Measurements from ENCODE around the gene COMMD7.
"Not testable (repeated sequence)": the region's sequence is repeated elsewhere in the genome, so short reads cannot be mapped to it uniquely, and the experiment has no call there.

COMMD7 gene

DNA sequence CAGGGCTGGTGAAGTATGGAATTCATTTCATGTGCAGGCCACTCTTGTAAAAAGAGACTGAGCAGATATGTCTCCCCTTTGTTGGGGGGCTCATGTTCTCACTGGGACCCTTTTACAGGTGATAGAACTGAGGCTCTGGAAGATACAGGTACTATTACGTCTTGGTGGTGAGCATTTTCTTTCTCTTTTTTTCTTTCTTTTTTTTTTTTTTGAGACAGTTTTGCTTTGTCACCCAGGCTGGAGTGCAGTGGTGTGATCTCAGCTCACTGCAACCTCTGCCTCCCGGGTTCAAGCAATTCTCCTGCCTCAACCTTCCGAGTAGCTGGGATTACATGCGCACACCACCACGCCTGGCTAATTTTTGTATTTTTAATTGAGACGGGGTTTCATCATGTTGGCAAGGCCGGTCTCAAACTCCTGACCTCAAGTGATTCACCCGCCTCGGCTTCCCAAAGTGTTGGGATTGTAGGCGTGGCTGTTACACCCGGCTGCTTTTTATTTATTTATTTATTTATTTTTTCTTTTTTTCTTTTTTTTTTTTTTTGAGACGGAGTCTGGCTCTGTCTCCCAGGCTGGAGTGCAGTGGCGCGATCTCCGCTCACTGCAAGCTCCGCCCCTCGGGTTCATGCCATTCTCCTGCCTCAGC lies 22.1 kb upstream of the COMMD7 start:
- not testable (repeated sequence) for DNase-seq

- DNase-seq, result no peak
These were observed 21.0 kb upstream of the COMMD7 start for GRCh38 chr20:32764005-32764960.

DNA sequence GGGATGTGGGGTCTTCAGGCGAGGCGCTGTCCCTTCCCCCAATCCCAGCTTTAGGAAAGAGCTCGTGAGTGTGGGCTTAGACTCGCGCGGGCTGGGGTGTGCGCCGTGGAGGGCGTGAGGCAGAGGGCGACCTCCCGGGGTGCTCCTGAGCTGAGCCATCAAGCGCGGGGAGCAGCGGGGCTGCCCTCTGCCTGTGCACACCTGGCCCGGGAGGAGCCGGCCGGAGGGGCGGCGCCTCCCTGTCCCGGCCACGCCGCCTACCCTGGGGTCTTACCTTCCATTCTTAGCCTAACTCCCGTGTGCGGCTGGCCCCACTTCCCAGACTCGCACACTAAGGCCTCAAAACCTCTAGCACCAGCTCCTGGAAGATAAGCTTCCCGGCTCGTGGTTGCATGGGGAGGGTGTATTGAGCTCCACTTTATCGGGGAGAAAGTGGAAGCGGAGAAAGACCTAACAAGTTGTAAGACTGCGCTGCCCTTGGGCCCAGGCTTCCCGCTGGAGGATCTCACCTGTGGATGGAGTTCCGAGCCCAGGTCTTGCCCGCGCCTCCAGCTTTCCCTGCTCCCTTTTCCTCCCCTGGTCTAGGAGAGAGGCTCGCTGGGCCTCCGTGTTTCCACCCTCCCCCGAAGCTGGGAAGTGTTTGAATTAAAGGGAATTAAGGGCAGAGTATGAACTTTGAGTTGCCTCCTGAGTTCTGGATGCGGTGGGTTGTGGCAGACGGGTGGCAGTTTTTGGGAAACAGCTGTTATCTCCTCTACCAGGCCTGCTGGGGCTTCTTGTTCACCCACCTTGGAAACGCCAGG lies 20.1 kb upstream of the COMMD7 start:
- DNase-seq, result no peak

DNA sequence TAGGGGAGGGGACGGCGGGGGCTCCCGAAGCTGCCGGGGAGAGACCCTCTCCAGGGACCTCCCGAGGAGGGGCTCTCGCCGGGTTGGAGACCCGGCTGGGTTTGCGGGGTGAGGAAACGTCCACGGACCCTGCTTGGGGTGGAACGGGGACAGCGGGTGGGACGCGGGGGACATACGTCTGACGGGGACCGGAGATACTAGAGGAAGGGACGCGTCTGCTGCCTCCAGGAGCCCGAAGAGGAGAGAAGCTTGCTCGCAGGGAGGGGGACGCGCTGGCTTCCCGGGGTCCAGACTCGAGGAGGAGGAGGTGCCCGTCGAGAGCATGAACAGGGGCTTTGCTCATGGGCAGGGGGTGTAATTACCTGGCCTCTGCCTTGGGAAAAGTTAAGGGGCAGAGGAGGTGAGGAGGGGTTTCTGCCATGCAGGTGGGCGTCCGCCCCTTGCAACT lies 19.5 kb upstream of the COMMD7 start:
- DNase-seq, result no peak

DNA sequence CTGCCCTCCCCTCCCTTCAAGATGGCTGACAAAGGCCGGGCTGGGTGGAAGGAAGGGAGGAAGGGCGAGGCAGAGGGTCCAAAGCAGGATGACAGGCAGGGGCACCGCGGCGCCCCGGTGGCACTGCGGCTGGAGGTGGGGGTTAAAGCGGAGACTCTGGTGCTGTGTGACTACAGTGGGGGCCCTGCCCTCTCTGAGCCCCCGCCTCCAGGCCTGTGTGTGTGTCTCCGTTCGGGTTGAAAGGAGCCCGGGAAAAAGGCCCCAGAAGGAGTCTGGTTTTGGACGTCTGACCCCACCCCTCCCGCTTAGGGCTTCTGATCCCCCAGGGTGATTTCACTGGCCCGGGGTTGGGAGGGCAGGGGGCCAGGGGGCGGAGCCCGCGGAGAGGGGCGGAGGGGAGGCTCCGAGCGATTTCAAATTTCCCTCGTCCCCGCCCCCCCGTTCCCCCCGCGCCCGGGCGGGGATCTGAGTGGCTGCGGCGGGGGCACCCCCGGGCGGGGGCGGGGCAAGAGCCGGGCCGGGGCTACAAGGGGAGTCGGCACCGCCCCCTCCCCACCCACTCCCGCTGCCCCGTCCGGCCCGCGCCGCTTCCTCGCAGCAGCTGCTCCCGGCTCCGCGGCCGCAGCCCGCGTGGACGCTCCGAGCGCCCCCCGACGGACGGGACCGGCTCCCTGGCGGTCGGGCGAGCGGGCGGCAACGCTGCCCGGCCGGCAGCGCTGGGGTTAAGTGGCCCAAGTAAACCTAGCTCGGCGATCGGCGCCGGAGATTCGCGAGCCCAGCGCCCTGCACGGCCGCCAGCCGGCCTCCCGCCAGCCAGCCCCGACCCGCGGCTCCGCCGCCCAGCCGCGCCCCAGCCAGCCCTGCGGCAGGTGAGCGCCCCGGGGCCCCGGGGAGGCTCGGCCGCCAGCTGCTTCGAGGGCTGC lies 18.8 kb upstream of the COMMD7 start, which contains the start of gene DNMT3B:
Gene DNMT3B (plus strand): TSS at position 555 of the 923 bp plus-strand sequence. CDS start 17,939 bp downstream, outside the sequence.
- DNase-seq, result peak; percentile 61

DNA sequence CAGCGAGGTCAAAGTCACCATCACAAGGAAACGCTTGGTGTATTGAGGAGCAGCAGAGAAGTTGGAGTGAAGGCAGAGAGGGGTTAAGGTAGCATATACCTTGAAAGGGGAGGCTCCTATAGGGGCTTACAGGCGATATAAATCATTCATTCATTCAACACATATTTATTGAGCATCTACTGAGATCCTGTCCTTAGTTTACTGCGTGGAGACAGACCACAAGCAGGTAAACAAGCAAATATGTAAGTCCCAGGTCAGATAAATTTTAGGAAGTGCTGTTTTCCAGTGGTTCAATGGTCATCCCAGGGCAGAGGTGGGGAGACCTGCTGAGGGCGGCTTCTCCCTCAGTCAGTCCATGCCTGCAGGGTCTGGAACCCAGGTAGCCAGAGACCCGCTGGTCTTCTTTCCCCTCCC lies 18.2 kb upstream of the COMMD7 start:
- DNase-seq, result no peak

DNA sequence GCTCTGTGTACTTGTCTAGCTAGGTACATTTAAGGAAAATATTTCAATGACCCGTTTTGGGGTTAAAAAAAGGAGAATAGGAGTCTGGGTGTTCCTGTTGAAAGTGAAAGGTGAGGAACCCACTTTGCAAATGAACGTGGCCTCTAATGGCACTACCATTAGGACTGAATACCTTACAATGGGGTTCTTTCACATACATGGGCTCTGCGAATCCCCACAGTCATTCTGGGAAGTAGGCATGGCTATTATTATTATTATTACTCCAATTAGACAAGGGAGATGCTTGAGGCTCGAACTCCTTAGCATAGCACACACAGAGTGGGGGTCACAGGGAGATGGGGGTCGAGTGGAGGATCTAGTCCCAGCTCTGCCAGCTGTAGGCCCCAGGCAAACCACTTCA lies 12.9 kb upstream of the COMMD7 start:
- no peak for DNase-seq

GRCh38 chr20:32753731-32754130 lies 10.5 kb upstream of the COMMD7 start:
- DNase-seq, result no peak

DNA sequence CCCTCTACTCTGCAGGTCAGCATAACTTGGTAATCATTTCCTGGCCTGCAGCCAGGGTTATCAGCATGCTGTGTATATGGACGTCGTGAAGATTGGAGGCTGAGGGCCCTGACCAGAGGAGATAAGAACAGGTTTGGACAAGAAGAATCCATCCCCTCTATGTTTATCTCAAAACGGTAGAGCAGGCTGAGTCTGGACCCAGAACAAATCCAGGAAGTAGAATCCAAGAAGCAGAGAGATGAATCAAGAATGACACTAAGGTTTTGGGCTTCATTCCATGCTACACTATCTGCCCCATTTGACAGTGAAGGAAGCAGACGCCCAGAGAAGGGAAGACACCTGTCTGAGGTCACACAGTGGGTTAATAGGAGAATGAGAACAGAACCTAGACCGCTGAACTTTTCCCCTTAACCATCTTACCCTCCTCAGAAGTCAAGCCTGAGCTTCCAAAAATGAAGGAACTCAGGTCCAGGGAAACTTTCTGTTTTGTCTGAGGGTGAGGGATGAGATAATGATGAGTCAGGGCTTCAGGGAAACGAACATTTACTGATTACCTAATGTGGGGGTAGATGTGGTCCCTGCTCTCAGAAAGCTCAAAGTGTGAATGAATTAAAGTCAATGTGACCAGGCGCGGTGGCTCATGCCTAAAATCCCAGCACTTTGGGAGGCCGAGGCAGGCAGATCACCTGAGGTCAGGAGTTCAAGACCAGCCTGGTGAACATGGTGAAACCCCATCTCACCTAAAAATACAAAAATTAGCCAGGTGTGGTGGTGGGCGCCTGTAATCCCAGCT lies 9.4 kb upstream of the COMMD7 start:
- no peak for DNase-seq

DNA sequence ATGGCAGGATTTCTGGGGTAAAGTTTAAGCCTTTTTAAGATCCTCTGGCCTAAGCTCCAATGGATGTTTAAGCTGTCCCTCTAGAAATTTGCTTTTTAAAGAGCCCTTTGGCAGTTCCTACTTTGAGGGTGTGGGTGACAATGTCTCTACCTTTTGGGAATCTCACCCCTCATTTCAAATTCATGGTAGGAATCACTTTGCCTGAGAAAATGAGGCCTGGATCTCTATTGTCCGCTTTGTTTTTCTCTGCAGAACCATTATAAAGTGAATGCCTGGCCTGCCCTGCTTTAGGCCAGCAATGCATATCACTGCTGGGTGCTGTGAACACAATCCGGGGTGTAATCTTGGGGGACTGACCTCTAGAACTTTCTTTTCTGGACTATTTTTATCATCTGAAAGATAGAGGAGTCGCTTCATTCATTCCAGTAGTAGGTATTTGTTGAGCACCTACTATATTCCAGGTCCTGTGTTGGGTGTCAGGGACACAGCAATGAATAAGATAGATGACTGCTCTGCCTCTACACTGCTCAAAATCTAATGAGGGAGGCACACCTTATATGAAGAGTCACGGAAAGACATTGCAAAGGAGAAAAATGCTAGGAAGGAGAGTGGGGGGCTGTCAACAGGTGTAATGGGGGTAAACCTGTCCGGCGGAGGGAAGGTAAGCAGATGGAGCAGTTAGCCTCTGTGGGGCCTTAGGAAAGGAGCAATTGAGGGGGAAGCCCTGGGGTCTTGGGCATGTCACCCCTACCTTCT lies 8.6 kb upstream of the COMMD7 start:
- DNase-seq, result no peak

- DNase-seq, result no peak
These were observed 8.0 kb upstream of the COMMD7 start for GRCh38 chr20:32751293-32751692.

DNA sequence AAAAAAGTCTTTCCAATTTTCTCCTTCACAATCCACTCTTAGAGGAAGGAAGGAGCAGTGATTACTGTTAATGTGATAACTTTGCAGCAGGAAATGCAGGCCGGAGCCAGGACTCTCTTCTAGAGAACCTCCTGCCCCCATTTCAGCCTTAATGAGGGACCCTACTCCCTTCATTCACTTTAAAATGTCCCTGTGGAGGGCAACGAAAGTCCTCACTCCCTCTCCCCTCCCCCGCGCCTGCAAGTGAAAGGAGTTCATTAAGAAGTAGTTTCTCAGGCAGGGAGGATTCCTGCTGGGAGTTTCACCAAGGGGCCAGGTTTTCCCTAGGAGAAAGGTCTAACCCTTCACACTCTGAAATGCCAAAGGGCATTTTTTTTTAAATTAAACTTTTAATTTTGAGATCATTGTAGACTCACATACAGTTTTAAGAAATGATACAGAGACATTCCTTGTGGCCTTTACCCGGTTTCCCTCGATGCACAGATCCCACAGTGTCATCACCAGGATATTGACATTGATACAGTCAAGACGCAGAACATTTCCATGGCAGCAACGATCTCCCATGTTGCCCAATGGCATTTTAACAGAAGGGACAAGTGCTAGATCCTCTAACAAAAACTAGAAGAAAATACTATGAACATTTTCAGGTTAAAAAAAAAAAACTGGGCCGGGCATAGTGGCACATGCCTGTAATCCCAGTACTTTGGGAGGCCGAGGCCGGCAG lies 6.8 kb upstream of the COMMD7 start:
- DNase-seq, result no peak

- peak; percentile 3 for DNase-seq
These were observed 688 bp downstream of the COMMD7 start for GRCh38 chr20:32742322-32743236.

- DNase-seq, result no peak
These were observed 2.1 kb downstream of the COMMD7 start for GRCh38 chr20:32741151-32741550.

DNA sequence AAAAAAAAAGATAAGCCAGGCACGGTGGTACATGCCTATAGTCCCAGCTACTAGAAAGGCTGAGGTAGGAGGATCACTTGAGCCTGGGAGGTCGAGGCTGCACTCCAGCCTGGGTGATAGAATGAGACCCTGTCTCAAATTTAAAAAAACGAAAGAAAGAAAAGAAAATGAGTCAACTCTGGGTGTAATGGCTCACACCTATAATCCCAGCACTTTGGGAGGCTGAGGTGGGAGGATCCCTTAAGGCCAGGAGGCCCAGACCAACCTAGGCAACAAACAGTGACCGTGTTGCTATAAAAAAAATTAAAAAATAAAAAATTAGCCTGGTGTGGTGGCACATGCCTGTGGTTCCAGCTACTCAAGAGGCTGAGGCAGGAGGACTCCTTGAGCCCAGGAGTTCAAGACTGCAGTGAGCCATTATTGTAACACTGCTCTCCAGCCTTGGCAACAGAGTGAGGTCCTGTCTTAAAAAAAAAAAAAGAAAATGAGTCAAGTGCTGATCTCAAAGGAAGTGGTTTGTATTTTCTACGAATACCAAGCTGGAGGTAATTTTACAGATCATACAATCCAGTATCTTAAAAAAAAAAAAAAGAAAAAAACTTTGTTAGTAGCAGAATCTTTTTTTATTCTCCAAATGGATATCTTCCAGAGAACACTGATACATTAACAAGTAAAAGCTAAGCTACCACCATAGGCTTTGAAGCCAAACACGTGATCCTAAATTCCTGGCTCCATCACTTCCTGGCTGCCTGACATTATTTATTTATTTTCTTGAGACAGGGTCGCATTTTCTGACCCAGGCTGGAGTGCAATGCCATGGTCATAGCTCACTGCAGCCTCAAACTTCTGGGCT lies 5.7 kb downstream of the COMMD7 start:
- DNase-seq, result peak; percentile 16

DNA sequence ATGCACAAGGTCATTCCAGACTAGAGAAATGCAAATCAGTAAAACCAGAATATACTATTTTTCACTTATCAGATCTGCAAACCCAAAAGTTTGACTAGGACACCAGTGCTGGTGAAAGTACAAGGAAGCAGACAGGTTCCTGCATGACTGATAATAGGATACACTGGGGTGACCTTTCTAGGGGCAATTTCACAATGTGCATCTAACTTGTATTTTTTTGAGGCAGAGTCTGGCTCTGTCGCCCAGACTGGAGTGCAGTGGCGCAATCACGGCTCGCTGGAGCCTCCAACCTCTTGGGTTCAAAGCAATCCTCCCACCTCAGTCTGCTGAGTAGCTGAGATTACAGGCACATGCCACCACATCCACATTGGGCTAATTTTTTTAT lies 11.4 kb downstream of the COMMD7 start:
- DNase-seq, result no peak

DNA sequence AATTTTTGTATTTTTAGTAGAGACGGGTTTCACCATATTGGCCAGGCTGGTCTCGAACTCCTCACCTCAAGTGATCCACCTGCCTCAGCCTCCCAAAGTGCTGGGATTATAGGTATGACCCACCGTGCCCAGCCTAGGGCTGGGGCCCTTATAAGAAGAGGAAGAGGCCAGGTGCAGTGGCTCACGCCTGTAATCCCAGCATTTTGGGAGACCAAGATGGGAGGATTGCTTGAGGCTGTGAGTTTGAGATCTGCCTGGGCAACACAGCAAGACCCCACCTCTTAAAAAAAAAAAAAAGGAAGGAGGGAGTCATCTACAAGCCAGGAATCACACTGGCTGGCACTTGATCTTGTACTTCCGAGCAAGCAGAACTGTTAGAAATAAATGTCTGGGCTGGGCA lies 13.9 kb downstream of the COMMD7 start:
- not testable (repeated sequence) for DNase-seq
